HG02884 (cell line): Measurements from ENCODE around the gene ANKS4B.
"Not testable (repeated sequence)": the region's sequence is repeated elsewhere in the genome, so short reads cannot be mapped to it uniquely, and the experiment has no call there.

ENCODE experiments used
- ATAC-seq: cut with Tn5 transposase; IDR thresholded peaks from one replicate; pipeline ENCODE4 v1.9.1; 2021; ENCODE audit warnings: mild to moderate bottlenecking, moderate library complexity; ENCODE audit not compliant: unreplicated experiment

Gene ANKS4B

DNA sequence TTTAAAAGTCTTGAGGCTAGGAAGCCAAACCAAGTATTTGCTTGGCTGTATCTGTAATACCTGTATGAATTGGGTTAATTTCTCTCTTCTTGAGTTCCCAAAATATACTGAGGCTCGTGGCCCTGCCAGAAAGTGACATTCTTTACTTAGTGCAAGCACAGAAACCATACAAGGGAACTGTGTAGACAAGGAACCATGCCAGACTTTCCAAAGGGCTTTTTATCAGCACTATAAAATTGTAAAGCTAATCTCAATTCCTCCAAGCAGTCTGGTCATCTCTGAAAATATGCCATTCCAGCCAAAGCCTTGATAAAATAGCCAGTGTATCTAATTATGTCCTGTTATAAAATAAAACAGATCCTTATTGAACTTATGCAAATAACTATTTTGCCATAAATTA is 51.8 kb downstream of the ANKS4B start:
- no peak for ATAC-seq

DNA sequence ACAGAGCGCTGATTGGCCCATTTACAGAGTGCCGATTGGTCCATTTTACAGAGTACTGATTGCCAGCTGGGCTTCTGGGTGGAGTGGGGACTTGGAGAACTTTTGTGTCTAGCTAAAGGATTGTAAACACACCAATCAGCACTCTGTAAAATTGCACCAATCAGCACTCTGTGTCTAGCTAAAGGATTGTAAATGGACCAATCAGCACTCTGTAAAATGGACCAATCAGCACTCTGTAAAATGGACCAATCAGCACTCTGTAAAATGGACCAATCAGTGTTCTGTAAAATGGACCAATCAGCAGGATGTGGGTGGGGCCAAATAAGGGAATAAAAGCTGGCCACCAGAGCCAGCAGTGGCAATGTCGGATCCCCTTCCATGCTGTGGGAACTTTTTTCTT is 56.3 kb downstream of the ANKS4B start:
- not testable (repeated sequence) for ATAC-seq

GRCh38 chr16:21300309-21301167 is 67.0 kb downstream of the ANKS4B start:
- ATAC-seq = peak; percentile 59

DNA sequence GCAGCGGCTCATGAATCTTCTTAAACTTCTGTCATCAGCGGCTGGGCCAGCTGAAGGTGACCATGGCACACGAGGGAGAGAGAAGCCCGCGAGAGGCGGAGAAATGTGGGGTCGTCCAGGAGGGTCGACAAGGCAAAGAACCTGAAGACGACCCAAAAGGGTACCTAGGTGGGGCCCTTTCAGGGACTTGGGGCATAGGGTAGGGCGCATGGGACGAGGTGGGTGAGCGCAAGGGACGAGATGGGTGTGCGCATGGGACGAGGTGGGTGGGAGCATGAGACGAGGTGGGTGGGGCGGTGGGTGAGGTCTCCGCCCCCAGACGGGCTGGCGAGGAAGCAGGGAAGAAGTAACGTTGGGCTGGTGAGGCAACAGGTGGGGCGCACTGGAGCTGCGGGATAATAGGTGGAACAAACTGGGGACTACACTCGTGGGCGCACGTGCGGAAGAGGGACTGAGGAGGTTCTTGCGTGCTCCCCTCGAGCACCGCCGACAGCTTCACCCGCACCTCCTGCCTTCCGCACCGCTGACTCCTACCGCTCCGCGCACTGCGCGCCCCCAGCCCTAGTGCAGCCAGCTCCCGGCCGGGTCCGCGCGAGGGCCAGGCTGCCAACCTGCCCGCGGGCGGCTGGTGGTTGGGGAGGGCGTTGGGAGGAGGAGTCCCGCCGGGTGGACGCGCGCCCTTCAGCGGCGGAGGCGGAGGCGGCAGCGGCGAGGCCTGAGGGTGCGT is 67.8 kb downstream of the ANKS4B start:
- ATAC-seq = peak; percentile 52

GRCh38 chr16:21301895-21302291 is 68.4 kb downstream of the ANKS4B start:
- no peak for ATAC-seq

DNA sequence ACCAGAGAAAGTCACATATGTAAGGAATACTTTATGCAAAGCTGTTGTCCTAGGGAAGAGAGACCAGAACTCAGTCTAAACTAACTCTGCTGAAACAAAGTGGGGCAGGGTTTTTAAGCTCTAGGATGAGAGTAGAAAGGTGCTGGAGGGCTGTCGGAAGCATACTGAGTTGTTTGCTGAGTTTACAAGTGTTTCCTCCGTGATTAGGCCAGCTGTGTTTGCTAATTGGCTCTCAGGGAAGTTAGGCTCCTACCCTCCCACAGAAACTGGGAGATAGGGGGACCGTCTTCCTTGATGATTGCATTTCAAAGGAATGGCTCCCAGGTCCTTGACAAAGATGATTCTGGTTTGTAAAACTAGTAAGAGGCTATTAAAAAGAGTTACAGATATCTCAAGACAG is 69.0 kb downstream of the ANKS4B start:
- no peak for ATAC-seq

DNA sequence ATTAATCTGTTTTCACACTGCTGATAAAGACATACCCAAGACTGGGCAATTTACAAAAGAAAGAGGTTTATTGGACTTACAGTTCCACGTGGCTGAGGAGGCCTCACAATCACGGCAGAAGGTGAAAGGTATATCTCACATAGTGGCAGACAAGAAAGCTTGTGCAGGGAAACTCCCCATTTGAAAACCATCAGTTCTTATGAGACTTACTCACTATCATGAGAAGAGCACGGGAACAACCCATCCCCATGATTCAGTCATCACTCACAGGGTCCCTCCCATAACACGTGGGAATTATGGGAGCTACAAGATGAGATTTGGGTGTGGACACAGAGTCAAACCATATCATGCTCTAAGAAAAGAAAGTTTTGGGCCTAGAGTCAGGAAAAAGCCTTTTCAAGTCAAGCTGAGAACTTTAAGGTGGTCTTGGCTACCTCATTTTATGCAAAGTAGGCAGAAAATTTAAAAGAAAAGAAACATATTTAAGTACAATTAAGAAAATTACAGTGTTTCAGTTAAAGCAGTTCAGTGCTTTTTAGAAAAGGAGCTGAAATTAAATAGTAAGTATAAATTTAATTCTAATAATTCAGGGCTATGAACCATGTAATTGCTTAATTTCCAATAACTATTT is 69.5 kb downstream of the ANKS4B start:
- ATAC-seq = no peak
